Neural cell (in vitro differentiated cells): ENCODE results near the gene PRKCE.

ENCODE experiments used
- EZH2 ChIP-seq: fragments of 200-600, 300-800 bp; shearing (Covaris generic), sonication (generic); IDR thresholded peaks from 2 replicates; pipeline ENCODE4 v1.6.1; 2014; ENCODE audit warnings: antibody characterized with exemption, low read length, borderline replicate concordance, mild to moderate bottlenecking; ENCODE audit not compliant: insufficient read depth, poor library complexity, severe bottlenecking
- TAF1 ChIP-seq: IDR thresholded peaks from 2 replicates; pipeline ENCODE4 v1.6.1; 2012; ENCODE audit warnings: low read depth
- TF ChIP-seq, protein P1 (sequence below): fragments of 450-650 bp; IDR thresholded peaks from 2 replicates; pipeline ENCODE4 v1.5.1; 2014; ENCODE audit warnings: antibody characterized with exemption, mild to moderate bottlenecking, moderate library complexity; ENCODE audit not compliant: poor library complexity, severe bottlenecking

DNA sequence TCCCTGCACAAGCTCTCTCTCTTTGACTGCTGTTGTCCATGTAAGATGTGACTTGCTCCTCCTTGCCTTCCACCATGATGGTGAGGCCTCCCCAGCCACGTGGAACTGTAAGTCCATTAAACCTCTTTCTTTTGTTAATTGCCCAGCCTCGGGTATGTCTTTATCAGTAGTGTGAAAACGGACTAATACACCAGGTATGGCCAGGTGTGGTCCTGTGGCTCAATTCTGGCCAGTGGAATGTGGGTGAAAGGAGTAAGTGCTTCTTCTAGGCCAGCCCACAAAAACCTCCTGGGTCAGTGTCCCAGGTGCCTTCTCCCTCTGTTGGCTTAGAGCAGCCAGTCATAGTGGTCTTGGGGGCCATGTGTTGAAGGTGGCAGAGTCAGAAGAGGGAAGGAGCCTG lies 57.0 kb downstream of the PRKCE start:
- TF ChIP-seq, protein P1, sequence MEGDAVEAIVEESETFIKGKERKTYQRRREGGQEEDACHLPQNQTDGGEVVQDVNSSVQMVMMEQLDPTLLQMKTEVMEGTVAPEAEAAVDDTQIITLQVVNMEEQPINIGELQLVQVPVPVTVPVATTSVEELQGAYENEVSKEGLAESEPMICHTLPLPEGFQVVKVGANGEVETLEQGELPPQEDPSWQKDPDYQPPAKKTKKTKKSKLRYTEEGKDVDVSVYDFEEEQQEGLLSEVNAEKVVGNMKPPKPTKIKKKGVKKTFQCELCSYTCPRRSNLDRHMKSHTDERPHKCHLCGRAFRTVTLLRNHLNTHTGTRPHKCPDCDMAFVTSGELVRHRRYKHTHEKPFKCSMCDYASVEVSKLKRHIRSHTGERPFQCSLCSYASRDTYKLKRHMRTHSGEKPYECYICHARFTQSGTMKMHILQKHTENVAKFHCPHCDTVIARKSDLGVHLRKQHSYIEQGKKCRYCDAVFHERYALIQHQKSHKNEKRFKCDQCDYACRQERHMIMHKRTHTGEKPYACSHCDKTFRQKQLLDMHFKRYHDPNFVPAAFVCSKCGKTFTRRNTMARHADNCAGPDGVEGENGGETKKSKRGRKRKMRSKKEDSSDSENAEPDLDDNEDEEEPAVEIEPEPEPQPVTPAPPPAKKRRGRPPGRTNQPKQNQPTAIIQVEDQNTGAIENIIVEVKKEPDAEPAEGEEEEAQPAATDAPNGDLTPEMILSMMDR: no peak
- no peak for TF ChIP-seq EZH2
- TF ChIP-seq TAF1: no peak
